GM21528 (cell line): ENCODE data around the gene C1orf174.

Experiments
- ATAC-seq: cut with Tn5 transposase; IDR thresholded peaks from one replicate; pipeline ENCODE4 v1.9.1; 2021; ENCODE audit warnings: mild to moderate bottlenecking, moderate library complexity; ENCODE audit not compliant: unreplicated experiment, low FRiP score

Gene C1orf174

GRCh38 chr1:3910857-3911845, 11.1 kb upstream of the C1orf174 start:
- no peak for ATAC-seq

- ATAC-seq = no peak
These were observed 10.1 kb upstream of the C1orf174 start for GRCh38 chr1:3910049-3910731.

GRCh38 chr1:3909615-3910014, 9.5 kb upstream of the C1orf174 start:
- no peak for ATAC-seq

GRCh38 chr1:3908886-3909517, 8.9 kb upstream of the C1orf174 start:
- no peak for ATAC-seq

- ATAC-seq = no peak
These were observed 7.6 kb upstream of the C1orf174 start for GRCh38 chr1:3907621-3908165.

- no peak for ATAC-seq
These were observed 7.0 kb upstream of the C1orf174 start for GRCh38 chr1:3907031-3907534.

GRCh38 chr1:3906672-3907020, 6.6 kb upstream of the C1orf174 start:
- ATAC-seq = no peak

- ATAC-seq = no peak
These were observed 6.0 kb upstream of the C1orf174 start for GRCh38 chr1:3905953-3906671.

GRCh38 chr1:3905266-3905952, 5.3 kb upstream of the C1orf174 start:
- ATAC-seq = no peak

- no peak for ATAC-seq
These were observed 4.7 kb upstream of the C1orf174 start for GRCh38 chr1:3904843-3905185.

- no peak for ATAC-seq
These were observed 4.2 kb upstream of the C1orf174 start for GRCh38 chr1:3904006-3904842.

- ATAC-seq = no peak
These were observed 3.3 kb upstream of the C1orf174 start for GRCh38 chr1:3903141-3904005.

- ATAC-seq = no peak
These were observed 2.6 kb upstream of the C1orf174 start for GRCh38 chr1:3902571-3903091.

GRCh38 chr1:3902111-3902511, 2.0 kb upstream of the C1orf174 start:
- no peak for ATAC-seq

- peak; percentile 60 for ATAC-seq
These were observed 977 bp upstream of the C1orf174 start for GRCh38 chr1:3900969-3901529.

- peak; percentile 9 for ATAC-seq
These were observed 320 bp downstream of the C1orf174 start for GRCh38 chr1:3899754-3900149.

GRCh38 chr1:3898994-3899753, 898 bp downstream of the C1orf174 start:
- no peak for ATAC-seq
